Astrocyte of the spinal cord (primary cell): ENCODE results near the gene CINP.
A peak's percentile ranks its signal among the peaks of the same experiment; 100 is the strongest.

Experiments used
- DNase-seq: peaks from one replicate; pipeline ENCODE4 v3.0.0; 2011; ENCODE audit warnings: low read depth, low spot score
- H3K4me3 ChIP-seq: 2 replicates; pipeline ENCODE4 v1.5.1; 2011; ENCODE audit warnings: low read depth, mild to moderate bottlenecking, low read length, moderate library complexity
- CTCF ChIP-seq: IDR thresholded peaks from 2 replicates; pipeline ENCODE4 v1.5.1; 2012; ENCODE audit warnings: low read depth, mild to moderate bottlenecking, low read length, inconsistent platforms
- in situ Hi-C: cut with HindIII; loops from 2 replicates; pipeline ENCODE4 v1.10.0; 2017; ENCODE audit warnings: low sequenced_read_pairs

The CINP gene

GRCh38 chr14:102319351-102320032, 43.2 kb downstream of the CINP start, which contains the start of gene ZNF839:
Gene ZNF839, plus strand, starts transcription at chr14:102319746. Its CDS starts 20 bp downstream, at chr14:102319766.
- DNase-seq: peak; percentile 90
- no peak for TF ChIP-seq CTCF
- in situ Hi-C loops: no loop called here
- peak within 1 kb of the TSS; percentile 82 for H3K4me3 ChIP-seq

- DNase-seq: no peak
- H3K4me3 ChIP-seq: peak overlapping the region; percentile 82
- in situ Hi-C loops: no loop called here
Measured at GRCh38 chr14:102318781-102319276, 43.9 kb downstream of the CINP start.

DNA sequence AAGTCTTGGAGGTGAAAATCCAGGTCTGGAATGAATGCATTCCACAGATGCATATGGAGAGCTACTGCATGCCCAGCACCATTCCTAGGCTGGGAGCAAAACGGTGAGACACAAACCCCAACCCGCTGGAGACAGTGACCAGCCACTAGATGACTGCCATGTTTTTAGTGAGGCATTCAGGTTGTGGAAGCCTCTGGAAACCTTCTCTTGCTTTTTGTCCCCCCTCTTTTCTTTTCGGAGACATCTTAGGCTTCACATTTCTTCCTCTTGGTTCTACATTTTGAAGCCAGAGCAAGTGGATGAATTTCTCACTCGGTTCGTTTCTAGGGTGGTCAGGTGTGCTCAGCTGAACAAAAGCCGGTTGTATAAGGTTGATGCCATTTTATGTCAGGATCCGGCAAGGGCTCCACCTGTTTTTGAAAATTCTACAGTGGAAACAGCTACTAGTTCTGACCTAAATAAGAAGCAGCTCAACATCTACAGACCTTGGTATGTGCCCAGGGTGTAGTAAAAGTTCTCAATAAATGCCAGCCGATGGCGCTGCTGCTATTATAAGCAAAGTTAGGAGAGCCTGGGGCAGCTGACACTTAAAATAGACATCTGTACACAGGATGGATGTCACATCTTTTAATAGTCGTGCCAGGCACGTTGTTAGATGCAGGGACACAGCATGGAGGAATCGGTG, 45.0 kb downstream of the CINP start:
- in situ Hi-C loops: no loop called here
- peak overlapping the region; percentile 58 for H3K4me3 ChIP-seq
- DNase-seq: no peak
- no peak for TF ChIP-seq CTCF

More at GRCh38 chr14:102318781-102319276, 43.9 kb downstream of the CINP start:
- no peak for TF ChIP-seq CTCF

DNA sequence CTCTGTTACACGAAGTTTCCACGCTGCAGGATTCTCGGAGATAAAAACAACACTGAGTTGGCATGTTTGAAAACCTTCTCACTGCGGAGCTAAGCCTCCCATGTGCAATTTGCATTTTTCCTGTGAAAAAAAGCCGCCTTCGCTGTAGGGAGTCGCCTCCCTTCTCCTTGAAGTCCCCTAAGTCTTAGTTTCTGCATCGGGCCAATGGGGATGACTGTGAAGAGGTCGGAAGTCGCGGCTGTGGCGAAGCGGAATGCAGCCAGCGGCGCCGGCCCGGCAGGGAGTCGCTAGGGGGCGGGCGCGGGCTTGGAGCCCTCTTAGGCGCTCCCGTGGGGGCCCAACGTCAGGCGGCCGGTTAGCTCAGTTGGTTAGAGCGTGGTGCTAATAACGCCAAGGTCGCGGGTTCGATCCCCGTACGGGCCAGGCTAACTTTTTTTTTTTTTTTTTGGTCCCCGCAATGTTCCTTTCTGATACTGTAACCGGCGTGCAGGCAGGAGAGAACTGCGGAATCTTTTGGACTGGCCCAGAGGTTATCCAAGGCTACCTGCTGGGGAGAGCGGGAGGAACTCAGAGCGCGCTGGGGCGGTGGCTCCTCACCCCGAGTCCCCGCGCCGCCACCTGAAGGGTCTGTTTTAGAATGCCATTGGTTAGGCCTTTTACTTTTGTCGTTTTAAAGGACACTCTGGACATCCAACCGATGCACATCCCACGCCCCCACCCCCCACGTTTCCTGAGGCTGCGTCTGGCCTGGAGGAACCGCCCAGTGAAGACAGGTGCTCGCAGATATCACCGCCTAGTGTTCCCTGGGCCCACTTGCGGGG, 45.7 kb downstream of the CINP start:
- peak; percentile 96 for DNase-seq
- H3K4me3 ChIP-seq: peak overlapping the region; percentile 58
- in situ Hi-C loops: no loop called here
- TF ChIP-seq CTCF: peak; percentile 51

DNA sequence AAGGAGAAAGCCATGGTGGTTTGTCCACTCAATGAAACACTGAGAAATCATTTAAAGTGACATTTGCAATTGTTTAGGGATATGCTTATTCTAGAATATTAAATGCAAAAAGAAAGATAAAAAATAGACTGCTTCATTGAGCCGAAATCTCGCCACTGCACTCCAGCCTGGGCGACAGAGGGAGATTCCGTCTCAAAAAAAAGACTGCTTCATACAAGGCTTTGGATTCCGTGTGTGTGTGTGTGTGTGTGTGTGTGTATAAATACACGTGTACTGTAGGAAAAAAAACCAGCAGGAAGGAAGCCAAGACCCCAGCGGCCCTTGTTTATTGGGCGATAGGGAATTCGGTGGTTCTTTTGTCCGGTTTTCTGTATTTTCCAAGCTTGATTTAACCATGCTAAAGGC, 46.4 kb downstream of the CINP start:
- H3K4me3 ChIP-seq: peak overlapping the region; percentile 58
- no peak for TF ChIP-seq CTCF
- in situ Hi-C loops: no loop called here
- DNase-seq: no peak

DNA sequence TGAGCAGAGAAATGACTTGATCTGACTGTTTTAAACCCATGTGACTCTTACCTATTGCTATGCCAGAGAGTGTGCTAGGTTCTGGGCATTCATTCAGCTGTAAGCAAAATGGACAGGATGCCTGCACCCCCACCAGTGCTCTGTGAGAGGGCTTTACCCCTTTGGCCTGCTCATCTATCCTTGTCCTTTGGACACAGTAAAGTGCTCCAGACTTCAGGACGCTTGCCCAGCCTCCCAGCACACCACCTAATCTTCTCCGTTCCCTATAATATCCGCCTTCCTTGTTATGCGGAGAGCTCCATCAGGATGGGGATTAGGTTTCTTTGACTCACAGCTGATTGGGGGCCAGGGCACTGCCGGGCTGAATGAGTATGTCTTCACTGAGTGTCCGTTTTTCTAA, 47.6 kb downstream of the CINP start:
- peak; percentile 20 for DNase-seq
- in situ Hi-C loops: no loop called here
- H3K4me3 ChIP-seq: no peak overlapping the region
- no peak for TF ChIP-seq CTCF
